GM12874 (cell line): ENCODE results near the gene PRPF19.

Experiments
- TF ChIP-seq, protein P1 (sequence below): IDR thresholded peaks from 2 replicates; pipeline ENCODE4 v1.5.1; 2011; ENCODE audit warnings: low read depth, mild to moderate bottlenecking, control low read depth, low read length, moderate library complexity; ENCODE audit not compliant: insufficient read depth

The PRPF19 gene

DNA sequence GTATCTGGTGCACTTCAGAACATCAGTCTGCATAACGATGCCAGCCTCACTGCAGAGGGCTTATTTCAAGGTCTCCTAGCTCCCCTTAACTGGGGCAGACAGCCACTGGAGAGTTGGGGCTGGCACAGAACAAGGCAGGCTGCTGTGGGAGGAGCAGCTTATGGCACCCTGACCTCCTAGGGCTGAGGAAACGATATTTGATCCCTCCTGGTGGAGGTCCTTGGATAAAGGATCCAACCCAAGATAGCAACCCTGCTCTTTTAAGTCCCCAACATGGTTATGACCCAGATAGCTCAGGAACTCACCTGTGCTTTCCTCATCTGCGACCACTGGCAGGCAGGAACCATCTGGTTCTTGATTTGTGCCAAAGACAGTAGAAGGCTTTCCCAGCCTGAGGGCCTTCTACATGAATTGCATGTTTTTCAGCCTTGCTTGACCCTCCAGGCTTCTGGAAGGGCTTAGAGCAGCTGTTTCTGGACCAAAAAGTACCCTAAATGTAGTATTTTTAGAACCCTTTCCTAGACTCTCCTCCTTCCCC lies 10.4 kb upstream of the PRPF19 start:
- TF ChIP-seq, protein P1, sequence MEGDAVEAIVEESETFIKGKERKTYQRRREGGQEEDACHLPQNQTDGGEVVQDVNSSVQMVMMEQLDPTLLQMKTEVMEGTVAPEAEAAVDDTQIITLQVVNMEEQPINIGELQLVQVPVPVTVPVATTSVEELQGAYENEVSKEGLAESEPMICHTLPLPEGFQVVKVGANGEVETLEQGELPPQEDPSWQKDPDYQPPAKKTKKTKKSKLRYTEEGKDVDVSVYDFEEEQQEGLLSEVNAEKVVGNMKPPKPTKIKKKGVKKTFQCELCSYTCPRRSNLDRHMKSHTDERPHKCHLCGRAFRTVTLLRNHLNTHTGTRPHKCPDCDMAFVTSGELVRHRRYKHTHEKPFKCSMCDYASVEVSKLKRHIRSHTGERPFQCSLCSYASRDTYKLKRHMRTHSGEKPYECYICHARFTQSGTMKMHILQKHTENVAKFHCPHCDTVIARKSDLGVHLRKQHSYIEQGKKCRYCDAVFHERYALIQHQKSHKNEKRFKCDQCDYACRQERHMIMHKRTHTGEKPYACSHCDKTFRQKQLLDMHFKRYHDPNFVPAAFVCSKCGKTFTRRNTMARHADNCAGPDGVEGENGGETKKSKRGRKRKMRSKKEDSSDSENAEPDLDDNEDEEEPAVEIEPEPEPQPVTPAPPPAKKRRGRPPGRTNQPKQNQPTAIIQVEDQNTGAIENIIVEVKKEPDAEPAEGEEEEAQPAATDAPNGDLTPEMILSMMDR, result no peak

GRCh38 chr11:60915248-60915914 lies 9.0 kb upstream of the PRPF19 start:
- TF ChIP-seq, protein P1, result peak; percentile 53

DNA sequence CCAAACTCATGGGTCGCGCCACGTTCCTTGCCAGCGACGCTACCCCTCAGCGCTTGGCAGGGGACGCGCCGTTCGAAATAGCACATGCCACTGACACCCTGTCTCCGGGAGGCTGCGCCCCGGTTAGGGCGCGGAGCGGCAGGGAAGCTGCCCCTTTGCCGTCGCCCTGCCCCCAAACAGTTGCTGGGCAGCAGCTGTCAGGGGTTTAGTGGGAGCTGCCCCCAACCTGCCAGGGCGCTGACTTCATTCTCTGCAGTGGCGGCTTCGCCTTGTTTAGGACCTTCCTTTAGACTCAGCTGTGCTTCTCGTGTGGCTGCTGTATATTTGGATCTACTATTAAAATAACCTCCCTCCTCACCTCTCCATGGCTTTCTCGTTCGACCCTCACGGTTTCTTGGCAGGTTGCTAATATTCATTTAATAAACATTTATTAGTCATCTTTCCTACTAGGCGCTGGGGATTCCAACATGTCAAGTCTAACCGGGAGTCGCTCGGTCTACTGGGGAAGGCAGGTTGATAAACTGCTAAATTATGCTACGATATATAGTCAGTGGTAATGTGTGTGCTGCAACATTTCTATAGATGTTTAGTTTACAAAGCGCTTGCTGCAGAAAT lies 8.4 kb upstream of the PRPF19 start:
- TF ChIP-seq, protein P1, result no peak

DNA sequence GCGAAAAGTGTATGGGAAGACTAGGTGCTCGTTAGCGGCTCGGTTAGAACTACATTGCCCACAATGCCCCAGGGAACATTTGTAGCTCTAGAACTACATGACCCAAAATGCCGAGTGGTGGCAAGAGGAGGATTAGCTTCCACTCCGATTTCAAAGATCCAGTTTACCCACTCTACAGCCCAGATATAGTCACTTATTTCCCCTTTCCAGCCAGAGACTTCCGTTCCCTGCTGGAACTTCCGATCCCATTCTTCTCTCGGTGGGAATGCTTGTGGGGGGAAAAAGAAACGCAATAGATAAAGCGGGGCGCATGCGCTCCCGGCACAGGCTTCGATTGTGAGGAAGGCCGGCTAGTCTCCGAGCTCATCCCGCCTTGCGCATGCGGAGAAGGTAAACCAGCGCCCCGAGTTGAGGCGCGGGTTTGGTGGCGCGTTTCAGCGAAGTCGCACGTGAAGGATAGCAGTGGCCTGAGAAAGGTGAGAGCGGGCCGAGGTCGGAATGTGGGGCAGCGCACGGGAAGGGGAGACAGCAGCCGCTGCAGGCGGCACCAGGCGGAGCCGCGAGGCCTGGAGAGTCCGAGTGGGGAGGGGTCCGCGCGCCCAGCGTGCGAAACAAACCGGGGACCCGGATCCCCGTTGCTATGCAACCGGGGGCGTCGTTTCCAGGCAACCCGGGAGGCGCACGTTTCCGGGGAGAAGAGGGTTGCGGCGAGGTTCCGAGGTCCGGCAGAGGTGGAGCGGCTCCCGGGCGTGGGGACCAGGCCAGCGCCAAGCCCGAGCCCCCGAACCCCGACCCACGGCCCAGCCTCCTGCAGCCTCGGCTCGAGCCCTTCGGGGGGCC lies 7.6 kb upstream of the PRPF19 start, which contains the start of gene TMEM109:
TMEM109 (plus strand) TSS at position 366 of the 840 bp plus-strand sequence. CDS start 5,536 bp downstream, outside the sequence.
- TF ChIP-seq, protein P1, result no peak

DNA sequence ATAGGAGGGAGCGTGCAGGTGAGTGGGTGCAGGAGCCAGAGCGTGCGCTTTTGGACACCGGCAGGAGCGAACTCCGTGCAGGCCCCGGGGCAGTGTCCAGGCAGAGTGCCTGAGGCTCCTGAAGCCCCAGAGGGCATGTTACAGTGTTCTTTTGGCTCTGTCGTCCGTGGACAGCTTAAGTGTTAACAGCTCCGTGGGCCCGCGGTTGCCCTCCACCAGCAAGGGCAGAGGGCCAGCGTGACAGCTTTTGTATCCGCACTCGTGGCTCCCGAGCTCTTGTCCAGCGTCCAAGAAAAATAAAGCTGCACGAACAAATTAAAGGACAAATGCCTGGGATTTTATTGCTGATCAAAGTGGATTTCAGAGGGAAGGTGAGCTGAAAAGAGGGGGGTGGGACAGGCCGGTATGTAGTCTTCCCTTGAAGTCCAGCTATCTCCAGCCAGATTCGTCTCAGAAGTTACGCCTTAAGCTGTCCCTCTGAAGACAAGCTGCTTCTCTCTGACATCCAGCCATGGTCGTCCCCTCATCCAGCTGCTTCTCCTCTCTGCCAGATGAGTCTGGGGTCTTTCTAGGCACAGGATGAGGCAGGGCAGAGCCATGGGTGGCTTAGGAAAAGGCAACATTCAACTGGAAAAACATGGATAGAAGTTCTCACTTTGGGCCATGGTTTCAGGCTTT lies 6.6 kb upstream of the PRPF19 start:
- TF ChIP-seq, protein P1, result no peak

DNA sequence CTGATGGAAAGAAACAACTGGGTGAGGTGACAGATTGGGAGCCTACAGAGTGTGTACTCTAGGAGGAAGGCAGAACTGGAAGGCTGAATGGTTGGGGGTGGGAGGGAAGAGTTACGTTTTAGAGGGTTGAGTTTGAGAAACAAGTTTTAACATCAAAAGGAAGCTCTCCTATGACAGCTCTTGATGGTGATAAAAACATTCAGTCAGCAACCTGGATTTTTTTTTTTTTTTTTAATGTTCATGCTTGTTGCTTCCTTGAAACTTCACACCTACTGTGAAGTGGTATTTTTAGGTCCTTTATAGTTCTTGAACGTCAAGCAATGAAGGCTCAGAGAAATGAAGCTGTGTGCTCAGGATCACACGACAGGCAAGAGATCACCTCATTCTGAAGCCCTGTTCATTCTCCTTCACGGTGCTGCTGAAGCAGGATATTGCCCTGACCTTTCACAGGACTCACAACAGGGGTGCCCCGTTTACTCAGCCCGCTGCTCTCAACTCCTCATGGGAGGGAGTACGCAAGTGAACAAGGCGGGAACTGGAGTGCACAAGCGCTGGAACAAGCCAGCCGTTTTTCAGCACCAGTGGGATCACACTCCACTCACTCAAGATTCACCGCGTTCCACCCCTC lies 6.0 kb upstream of the PRPF19 start:
- TF ChIP-seq, protein P1, result no peak
